GM12875 (cell line): ENCODE measurements around the gene AIF1L.

Source experiments
- H3K4me3 ChIP-seq: one replicate; pipeline ENCODE4 v1.5.1; 2011; ENCODE audit warnings: low read depth, low read length, control low read depth
- CTCF ChIP-seq: IDR thresholded peaks from 2 replicates; pipeline ENCODE4 v1.5.1; 2011; ENCODE audit warnings: low read depth, mild to moderate bottlenecking, control low read depth, inconsistent platforms, low read length, moderate library complexity, borderline replicate concordance; ENCODE audit not compliant: insufficient read depth

Gene AIF1L

GRCh38 chr9:131125288-131126058 lies 29.1 kb downstream of the AIF1L start, which contains the start of gene NUP214:
Gene NUP214, plus strand, starts transcription at chr9:131125586. Its CDS starts 119 bp downstream, at chr9:131125705.
- no peak for TF ChIP-seq CTCF

GRCh38 chr9:131126059-131126426 lies 29.7 kb downstream of the AIF1L start:
- peak overlapping the region; percentile 92 for H3K4me3 ChIP-seq
- TF ChIP-seq CTCF, result no peak

More at GRCh38 chr9:131125288-131126058, 29.1 kb downstream of the AIF1L start, which contains the start of gene NUP214:
- H3K4me3 ChIP-seq, result peak within 1 kb of the TSS; percentile 92

- no peak for TF ChIP-seq CTCF
- H3K4me3 ChIP-seq, result no peak overlapping the region
These were observed 32.9 kb downstream of the AIF1L start for GRCh38 chr9:131129183-131129582.

GRCh38 chr9:131138676-131139075 lies 42.3 kb downstream of the AIF1L start:
- no peak for TF ChIP-seq CTCF
- no peak overlapping the region for H3K4me3 ChIP-seq

- TF ChIP-seq CTCF, result no peak
- H3K4me3 ChIP-seq, result no peak overlapping the region
These were observed 43.8 kb downstream of the AIF1L start for GRCh38 chr9:131140112-131140511.

DNA sequence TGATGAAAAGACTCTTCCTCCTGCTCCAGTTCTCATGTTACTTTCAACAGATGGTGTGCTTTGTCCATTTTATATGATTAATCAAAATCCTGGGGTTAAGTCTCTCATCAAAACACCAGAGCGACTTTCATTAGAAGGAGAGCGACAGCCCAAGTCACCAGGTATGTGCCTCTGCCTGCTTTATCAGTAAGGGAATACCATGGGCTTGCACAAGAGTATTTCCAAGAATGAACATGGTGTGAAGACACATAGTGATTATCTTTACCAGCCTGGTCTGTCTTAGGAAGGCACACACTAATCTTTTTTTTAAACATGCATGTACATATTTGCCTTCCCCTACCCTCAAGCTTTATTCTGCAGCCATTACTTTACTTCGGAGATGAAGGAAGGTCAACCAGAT lies 44.2 kb downstream of the AIF1L start:
- no peak overlapping the region for H3K4me3 ChIP-seq
- TF ChIP-seq CTCF, result no peak

DNA sequence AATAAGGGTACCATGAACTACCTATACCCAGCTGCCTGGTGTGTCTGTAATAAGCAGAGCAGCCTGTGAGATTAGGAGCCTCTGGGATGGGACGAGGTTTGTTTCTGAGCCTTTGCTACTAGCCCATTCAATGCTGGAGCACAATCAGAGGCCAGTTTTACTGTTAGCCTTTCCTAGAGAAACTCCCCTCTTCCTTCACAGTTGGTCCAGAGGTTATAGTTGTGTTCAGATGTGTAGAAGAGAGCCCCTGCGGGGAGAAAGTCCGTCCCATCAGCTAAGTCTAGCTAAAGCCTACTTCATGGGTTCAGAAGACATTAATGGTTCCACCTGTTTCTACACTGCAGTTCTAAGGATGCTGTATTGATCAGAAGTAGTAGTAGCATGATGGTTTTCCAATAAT lies 45.8 kb downstream of the AIF1L start:
- no peak for TF ChIP-seq CTCF

More for the DNA sequence above, 45.8 kb downstream of the AIF1L start:
- no peak overlapping the region for H3K4me3 ChIP-seq
